ENCODE measurements around the gene DEDD2.

DEDD2 gene

GRCh38 chr19:42170715-42171114, 46.8 kb downstream of the DEDD2 start:
- no peak for DNase-seq (ENCODE audit: low spot score)

GRCh38 chr19:42169486-42170413, 47.7 kb downstream of the DEDD2 start:
- no peak for DNase-seq (ENCODE audit: low spot score)

DNA sequence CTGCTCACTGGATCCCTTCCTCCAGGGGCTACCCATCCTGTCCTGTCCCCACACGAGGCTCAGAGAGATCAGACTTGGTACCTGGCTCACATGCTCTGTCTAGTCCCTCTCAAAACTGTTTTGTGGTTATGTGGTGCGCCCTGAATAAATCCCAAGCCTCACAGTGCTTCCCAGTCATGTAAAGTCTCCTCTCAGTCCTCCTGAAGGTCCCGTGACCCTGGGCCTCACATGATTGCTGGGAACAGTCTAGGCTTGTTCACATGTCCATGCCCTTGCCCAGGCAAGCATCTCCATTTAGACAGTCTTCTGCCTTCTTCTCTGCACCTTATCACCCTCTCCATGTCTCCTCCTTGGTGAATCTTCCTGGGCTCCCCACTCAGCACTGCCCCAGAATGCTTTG, 49.3 kb downstream of the DEDD2 start:
- DNase-seq (ENCODE audit: low spot score): no peak

DNA sequence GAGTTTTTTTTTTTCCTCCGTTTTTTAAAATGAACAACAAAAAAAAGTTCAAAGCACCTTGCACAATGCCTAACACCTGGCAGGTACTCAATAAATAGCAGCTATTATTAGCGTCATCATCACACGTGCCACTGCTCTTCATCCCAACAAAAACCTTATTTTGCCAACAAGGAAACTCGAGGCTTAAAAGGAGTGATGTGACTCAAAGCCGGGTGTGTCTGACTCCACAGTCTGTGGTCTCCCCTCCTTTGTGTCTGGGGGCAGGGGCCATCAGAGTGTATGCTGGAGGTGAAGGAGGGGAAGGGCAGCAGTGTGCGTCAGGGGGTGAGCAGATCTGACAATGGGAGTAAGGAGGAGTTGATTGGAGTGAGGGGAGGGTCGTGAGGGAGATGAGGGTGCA, 51.2 kb downstream of the DEDD2 start:
- DNase-seq (ENCODE audit: low spot score): no peak

GRCh38 chr19:42165146-42165545, 52.3 kb downstream of the DEDD2 start:
- DNase-seq (ENCODE audit: low spot score): no peak

- no peak for DNase-seq (ENCODE audit: low spot score)
Measured at GRCh38 chr19:42161616-42162263, 55.7 kb downstream of the DEDD2 start.

GRCh38 chr19:42159942-42160341, 57.5 kb downstream of the DEDD2 start:
- DNase-seq (ENCODE audit: low spot score): no peak

DNA sequence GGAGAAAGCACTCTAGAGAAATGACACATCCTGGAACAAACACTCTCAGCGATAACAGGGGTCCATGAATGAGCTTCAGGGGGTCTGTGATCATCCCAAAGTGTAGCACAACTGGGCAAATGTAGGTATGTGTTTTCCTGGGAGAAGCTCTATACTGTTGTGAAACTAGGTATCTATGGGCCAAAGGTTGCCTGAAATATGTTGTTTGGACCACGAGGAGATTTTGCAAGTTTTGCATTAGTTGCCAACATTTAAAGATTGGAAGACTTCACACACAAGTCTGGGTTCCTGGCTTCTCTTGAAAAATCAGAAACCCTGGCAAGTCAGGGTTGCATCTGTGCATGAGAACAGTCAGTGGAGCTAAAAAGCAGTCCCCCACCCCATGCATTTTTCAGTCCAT, 58.6 kb downstream of the DEDD2 start:
- DNase-seq (ENCODE audit: low spot score): no peak

GRCh38 chr19:42156571-42156970, 60.9 kb downstream of the DEDD2 start:
- no peak for DNase-seq (ENCODE audit: low spot score)

DNA sequence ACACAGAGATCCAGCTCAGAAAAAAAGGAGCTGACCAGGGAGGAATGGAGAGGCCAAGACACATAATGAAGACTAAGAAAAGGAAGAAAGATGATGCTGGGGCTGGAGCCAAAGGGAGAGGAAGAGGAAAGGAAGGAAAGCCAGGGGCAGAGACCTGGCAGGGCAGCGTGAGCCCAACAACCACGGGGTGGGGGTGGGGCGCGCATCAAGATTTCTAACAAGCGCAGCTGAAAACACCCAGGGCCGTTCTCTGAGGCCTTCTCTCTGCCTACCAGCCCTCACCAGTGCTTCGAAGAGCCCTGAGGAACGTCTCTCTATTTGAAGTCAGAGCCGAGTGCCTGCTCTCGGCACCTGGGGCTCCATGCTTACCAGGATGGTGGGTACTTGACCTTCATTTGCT, 61.7 kb downstream of the DEDD2 start:
- DNase-seq (ENCODE audit: low spot score): no peak

DNA sequence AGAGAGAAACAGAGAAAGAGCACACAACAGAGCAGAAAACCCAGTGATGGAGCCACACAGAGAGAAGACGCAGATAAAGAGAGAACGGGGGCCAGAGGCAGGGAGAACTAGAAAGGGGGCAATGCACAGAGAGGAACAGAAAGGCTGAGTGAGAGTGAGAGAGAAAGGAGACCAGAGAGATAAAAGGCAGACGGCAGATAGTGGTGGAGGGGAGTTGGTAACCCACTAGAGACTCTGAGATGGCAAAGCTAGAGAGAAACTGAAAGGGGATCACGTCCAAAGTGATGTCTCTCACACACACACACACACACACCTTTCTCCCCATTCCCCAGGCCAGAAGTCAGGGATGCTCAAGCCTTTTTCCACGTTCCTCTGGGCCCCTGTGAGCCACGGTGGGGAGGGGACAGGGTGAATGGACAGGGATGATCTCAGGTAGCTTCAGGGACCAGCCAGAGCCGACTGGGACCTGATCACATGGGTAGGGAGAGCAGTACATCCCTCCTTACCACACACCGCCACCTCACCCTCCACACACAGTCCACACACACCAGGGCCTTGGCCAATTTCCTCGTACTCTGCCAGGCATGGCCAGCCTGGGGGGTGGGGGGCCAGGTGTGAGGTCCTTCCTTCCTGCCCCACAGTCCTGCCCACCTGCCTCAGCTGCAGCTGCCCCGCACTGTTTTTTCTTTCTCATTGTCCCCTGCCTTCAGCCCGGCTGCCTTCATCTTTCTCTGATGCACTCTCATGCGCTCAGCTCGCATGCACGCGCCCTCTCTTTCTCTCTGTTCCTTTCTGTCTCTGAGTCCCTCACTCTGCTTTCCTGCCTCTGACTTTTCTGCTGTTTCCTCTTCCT, 62.8 kb downstream of the DEDD2 start:
- no peak for DNase-seq (ENCODE audit: low spot score)

DNA sequence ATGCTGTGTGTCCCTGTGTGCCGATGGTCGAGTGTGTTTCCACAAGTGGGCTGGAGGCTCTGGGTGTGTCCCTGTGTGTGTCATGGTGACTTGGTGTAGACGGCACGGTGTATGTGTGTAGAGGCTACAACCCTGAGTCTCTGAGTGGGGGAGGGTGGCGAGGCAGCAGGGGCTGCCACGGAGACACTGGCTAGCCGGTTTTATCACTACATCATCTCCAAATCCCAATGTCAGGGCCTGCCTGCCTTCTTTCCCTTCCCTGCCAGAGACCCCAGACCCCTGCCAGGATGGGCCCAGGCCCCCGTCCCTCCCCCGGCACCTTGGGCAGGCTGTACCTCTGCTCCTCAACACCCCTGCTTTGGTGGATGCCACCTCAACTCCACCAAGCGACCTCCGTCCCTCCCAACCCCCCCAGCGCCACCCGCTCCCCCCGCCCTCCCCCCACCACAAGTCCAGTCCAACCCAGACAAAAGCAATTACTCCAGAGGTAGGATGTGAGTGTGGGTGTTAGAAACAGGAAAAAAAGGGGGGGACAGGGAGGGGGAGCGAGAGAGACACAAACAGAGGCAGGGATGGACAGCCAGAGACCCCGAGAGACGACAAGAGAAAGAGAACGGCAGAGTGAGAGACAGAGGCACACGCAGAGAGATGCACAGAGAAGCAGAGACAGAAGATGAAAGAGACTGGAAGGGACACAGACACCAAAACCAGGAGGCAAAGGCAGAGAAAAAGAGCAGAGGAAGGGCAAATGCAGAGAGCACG, 63.6 kb downstream of the DEDD2 start:
- no peak for DNase-seq (ENCODE audit: low spot score)

- no peak for DNase-seq (ENCODE audit: low spot score)
Measured at GRCh38 chr19:42152910-42153671, 64.4 kb downstream of the DEDD2 start.

GRCh38 chr19:42151782-42152684, 65.4 kb downstream of the DEDD2 start:
- no peak for DNase-seq (ENCODE audit: low spot score)

GRCh38 chr19:42150911-42151361, 66.5 kb downstream of the DEDD2 start:
- DNase-seq (ENCODE audit: low spot score): no peak

DNA sequence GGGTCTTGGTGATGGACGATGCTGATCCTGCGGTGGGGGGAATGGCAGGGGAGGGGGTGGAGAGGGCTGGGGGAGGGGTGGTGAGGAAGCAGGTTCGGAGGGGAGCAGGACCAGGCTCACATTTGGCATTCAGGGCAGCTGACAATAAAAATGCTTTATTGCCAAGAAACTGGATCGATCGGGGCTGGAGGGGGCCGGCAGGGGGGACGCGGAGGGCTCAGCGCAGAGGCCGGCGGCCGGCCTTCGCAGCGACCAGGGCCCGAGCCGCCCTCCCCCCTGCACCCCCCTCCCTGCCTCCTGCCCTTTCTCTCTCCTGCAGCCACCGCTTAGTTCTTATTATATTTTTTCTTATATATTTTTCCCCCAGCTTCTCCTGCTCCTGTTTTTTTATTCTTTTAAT, 67.1 kb downstream of the DEDD2 start:
- DNase-seq (ENCODE audit: low spot score): no peak

GRCh38 chr19:42149447-42150202, 67.9 kb downstream of the DEDD2 start:
- no peak for DNase-seq (ENCODE audit: low spot score)

Measured in RKO (cell line).